Activated T-helper 17 cell treated with anti-CD3 and anti-CD28 coated beads, Interleukin-2, amount 50 U/mL, for 72 hours (primary cell): ENCODE measurements around the gene PAOX. TPM values are rescaled to one million over a fixed set of nuclear protein-coding genes. Genes with fewer than 3 reads are reported as not detected.
"Not testable (repeated sequence)": the region's sequence is repeated elsewhere in the genome, so short reads cannot be mapped to it uniquely, and the experiment has no call there.

Experiments used
- ATAC-seq: fragments of 150-1000 bp; cut with Tn5 transposase; replicated peaks from 2 replicates; pipeline ENCODE4 v1.10.0; 2021; ENCODE audit warnings: mild to moderate bottlenecking, moderate library complexity
- H3K27ac Mint-ChIP-seq: one replicate; pipeline ENCODE4 v1.8.0; 2022; ENCODE audit warnings: mixed read lengths
- H3K27me3 Mint-ChIP-seq: one replicate; pipeline ENCODE4 v1.8.0; 2022; ENCODE audit warnings: mixed read lengths
- H3K36me3 Mint-ChIP-seq: one replicate; pipeline ENCODE4 v1.8.0; 2022; ENCODE audit warnings: low read depth, mild to moderate bottlenecking, mixed read lengths
- H3K4me1 Mint-ChIP-seq: one replicate; pipeline ENCODE4 v1.8.0; 2022; ENCODE audit warnings: mixed read lengths
- H3K4me3 Mint-ChIP-seq: one replicate; pipeline ENCODE4 v1.8.0; 2022; ENCODE audit warnings: mild to moderate bottlenecking, mixed read lengths
- H3K9me3 Mint-ChIP-seq: one replicate; pipeline ENCODE4 v1.8.0; 2022; ENCODE audit warnings: mixed read lengths
- total RNA-seq, 2 donors: library from RNA; stranded (reverse); gene quantifications; one replicate each; pipeline ENCODE4 v1.2.3, GENCODE V29; 2022

Gene PAOX
- total RNA-seq, 2 donors from 2014 or later = 3.0 to 9.2 TPM

DNA sequence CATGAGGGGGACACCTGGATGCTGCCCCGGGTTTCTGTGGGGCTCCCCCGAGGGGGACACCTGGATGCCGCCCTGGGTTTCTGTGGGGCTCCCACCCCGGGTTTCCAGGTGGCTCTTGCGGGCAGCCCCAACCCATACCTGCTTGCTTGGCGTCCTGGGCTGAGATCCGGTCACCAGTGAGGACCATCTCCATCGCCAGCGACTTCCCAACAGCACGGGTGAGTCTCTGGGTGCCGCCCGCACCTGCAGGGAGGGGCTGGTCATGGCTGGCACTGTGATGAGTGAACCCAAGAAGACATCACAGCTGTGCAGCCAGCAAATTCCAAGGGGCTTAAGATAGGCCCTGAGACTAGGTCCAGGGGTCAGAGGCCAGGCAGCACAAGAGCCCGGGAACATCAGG is 12.3 kb upstream of the PAOX start:
- Mint-ChIP-seq H3K9me3 (no peaks in the 10 kb centered on the region), H3K27me3 (no peaks in the 10 kb centered on the region), H3K4me3 (no peak overlapping the region), H3K4me1 (peaks cover 4% of the 10 kb centered on the region), H3K36me3 (peaks cover 72% of the 10 kb centered on the region), H3K27ac (no peak overlapping the region)
- no peak for ATAC-seq

DNA sequence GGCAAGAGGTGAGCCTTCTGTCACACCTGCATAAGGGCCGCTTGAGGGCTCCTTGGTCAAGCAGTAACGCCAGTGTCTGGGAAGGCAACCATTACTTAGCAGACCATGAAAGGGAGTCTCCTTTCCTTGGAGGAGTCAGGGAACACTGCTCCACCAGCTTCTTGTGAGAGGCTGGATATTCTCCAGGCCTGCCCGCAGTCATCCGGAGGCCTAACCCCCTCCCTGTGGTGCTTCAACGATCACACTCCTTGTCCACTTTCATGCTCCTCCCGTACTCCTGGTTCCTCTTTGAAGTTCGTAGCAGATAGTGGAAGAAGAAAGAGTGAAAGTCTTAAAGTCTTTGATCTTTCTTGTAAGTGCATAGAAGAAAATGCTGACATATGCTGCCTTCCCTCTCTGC is 11.6 kb upstream of the PAOX start:
- H3K4me1 Mint-ChIP-seq, H3K9me3 Mint-ChIP-seq, H3K4me3 Mint-ChIP-seq, H3K27me3 Mint-ChIP-seq, ATAC-seq, H3K27ac Mint-ChIP-seq: not testable (repeated sequence)
- peaks cover 65% of the 10 kb centered on the region for H3K36me3 Mint-ChIP-seq

DNA sequence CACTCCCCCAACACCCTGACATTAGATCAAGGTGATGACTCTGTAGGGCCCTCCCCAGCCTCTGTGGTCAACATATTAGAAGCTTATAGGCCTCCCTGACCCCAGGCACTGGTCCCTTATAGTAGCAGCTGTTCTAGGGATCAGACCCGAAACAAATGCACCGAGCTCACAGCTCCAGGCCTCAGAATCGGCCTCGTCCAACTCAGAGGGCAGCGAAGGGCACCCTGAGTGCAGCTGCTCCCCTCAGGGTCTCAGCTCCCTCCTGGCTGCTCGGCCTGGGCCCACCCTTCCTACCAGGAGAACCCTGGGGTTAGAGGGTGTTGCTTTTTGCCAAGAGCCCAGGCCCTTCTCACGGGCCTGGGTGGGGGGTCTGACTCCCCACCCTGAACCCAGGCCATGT is 10.9 kb upstream of the PAOX start:
- no peak for ATAC-seq
- H3K4me3 Mint-ChIP-seq = no peak overlapping the region
- no peaks in the 10 kb centered on the region for H3K4me1 Mint-ChIP-seq
- no peaks in the 10 kb centered on the region for H3K9me3 Mint-ChIP-seq
- H3K27ac Mint-ChIP-seq = no peak overlapping the region
- H3K27me3 Mint-ChIP-seq = no peaks in the 10 kb centered on the region
- peaks cover 58% of the 10 kb centered on the region for H3K36me3 Mint-ChIP-seq

DNA sequence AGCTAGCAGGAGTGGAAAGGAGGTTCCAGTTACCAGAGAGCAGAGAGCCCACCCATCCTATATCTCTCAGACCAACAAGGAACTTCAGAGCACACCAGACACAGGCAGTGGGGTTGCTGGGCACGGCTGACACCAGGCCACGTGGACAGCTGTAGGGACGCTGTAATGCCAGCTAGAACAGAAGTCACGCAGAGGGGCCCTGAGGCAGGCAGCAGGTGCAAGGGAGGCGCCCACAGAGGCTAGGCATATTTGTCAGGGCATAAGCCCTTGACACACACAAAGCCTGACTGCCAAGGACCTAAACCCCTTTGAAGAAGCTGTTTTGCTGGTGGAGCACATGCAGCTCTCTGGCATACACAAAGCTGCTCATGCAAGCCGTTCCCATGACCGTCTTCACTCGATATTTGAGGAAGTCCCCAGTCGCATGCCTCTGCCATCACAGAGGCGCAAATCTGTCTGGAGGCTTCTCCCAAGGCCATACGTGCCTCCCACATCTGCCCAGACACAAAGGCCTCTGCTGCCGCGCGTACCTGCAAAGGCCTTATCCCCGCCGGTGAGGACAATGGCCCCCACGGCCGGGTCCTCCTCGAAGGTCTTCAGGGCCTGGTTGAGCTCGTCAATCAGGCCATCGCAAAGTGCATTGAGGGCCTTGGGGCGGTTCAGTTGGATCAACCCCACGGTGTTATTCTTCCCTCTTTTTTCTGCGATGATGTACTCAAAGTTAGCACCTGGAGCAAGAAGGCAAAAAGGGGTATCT is 8.9 kb upstream of the PAOX start:
- no peak for ATAC-seq
- H3K27ac Mint-ChIP-seq = no peak overlapping the region
- no peak overlapping the region for H3K4me3 Mint-ChIP-seq
- no peaks in the 10 kb centered on the region for H3K9me3 Mint-ChIP-seq
- peaks cover 42% of the 10 kb centered on the region for H3K36me3 Mint-ChIP-seq
- no peaks in the 10 kb centered on the region for H3K27me3 Mint-ChIP-seq
- H3K4me1 Mint-ChIP-seq = peaks cover 5% of the 10 kb centered on the region

DNA sequence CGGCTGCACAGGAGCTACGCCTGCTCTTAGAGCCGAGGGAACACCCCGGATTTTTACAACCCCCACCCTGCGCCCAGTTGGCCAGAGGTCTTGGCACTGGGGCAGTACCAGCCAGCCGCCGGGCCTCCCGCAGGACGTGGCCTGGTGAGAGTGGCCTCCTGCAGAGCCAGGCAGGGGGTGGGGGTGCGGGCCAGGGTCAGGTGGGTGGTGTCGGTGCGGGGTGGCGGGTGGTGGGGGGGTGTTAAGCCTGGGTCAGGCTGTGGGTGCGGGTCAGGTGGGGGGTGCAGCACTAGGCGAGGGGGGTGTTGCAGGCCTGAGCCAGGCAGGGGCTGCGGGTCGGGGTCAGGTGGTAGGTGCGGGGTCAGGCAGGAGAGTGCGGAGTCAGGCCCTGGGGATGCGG is 6.6 kb upstream of the PAOX start:
- H3K4me1 Mint-ChIP-seq = peaks cover 5% of the 10 kb centered on the region
- peak overlapping the region; percentile 87 for H3K4me3 Mint-ChIP-seq
- H3K27me3 Mint-ChIP-seq = no peaks in the 10 kb centered on the region
- H3K36me3 Mint-ChIP-seq = peaks cover 30% of the 10 kb centered on the region
- no peak overlapping the region for H3K27ac Mint-ChIP-seq
- ATAC-seq = no peak
- no peaks in the 10 kb centered on the region for H3K9me3 Mint-ChIP-seq

DNA sequence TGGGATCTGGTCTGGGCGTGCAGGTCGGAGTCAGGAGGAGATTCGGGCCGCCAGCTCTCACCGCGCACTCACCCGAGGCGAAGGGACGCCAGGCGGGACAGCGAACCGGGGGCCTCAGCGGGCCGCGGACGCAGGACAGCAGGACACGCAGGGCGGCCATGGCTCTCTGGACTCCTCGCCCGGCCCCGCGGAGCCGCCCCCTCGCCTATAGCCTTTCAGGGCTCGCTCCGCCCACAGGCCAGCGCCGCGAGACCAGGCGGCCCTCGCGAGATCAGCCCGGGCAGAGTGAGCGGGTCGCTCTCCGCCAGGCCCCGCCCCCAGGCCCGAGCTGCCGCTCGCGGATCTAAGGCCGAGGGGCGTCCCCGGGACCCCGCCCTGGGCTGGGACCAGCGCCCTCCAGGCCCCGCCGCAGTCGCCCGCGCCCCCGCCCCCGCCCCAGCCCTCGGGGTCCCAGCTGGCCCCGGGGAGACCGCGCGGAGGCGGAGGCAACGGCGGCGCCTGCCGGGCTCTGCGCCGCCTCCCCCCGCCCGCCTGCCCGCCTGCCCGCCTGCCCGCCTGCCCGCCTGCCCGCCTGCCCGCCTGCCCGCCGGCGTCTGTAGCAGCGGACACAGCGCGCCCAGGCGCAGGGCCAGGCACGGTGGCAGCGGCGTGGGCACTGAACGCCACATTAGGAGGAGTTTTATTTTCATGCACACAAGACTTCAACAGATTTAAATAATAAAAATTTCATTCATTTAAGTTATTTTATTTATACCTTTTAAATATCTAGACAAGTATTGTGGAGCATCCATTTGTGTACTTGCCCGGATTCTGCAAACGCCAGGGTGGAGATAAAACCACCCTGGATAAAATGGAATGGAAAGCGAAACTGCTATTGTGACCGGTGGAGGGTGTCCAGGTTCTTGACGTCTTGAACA is 5.6 kb upstream of the PAOX start, which contains the start of gene ECHS1:
ECHS1 (minus strand) TSS at position 181 of the 917 bp plus-strand sequence; CDS start at position 160, 21 bp downstream.
- ATAC-seq = peak; percentile 99
- Mint-ChIP-seq H3K4me1 (peaks cover 5% of the 10 kb centered on the region), H3K9me3 (no peaks in the 10 kb centered on the region), H3K4me3 (peak within 1 kb of the TSS; percentile 87), H3K27me3 (no peaks in the 10 kb centered on the region), H3K27ac (peak within 1 kb of the TSS; percentile 86), H3K36me3 (peaks cover 22% of the 10 kb centered on the region)

DNA sequence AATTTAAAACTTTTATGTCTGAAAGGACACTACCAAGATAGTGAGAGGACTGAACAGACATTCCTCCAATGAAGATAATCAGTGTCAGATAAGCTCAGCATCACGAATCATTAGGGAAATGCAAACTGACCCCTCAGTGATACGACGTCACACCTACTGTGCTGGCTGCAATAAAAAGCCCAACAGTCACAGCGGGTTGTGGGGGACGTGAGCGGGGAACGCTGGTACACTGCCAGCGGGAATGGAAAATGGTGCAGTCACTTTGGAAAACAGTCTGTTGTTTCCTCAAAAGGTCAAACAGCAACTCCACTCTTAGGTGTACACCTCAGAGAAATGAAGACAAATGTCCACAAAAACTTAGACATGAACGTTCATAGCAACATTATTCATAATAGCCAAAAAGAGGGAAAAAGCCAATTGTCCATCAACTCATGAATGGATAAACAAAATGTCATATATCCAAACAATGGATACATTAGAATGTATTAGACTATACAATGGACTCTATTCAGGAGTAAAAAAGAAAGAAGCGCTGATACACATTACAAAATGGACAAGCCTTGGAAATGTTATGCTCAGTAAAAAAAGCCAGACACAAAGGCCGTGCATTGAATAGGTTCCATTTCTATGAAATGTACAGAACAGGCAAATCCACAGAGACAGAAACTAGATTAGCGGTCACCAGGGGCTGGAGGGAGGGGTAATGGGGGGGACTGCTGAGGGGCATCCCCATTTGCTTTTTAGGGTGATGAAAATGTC is 3.5 kb upstream of the PAOX start:
- ATAC-seq = no peak
- H3K4me3 Mint-ChIP-seq = no peak overlapping the region
- H3K27me3 Mint-ChIP-seq = no peaks in the 10 kb centered on the region
- H3K36me3 Mint-ChIP-seq = peaks cover under 1% of the 10 kb centered on the region
- peaks cover 5% of the 10 kb centered on the region for H3K4me1 Mint-ChIP-seq
- no peak overlapping the region for H3K27ac Mint-ChIP-seq
- H3K9me3 Mint-ChIP-seq = no peaks in the 10 kb centered on the region

DNA sequence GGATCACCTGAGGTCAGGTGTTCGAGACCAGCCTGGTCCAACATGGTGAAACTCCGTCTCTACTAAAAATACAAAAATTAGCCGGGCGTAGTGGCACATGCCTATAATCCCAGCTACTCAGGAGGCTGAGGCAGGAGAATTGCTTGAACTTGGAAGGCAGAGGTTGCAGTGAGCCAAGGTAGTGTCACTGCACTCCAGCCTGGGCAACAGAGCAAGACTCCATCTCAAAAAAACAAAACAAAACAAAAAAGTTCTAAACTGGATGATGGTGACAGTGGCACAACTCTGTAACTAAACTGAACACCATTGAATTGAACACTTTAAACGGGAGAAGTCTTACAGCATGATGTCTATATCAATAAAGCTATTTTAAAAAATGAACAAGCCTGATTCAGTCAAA is 2.9 kb upstream of the PAOX start:
- H3K27me3 Mint-ChIP-seq, H3K36me3 Mint-ChIP-seq, H3K4me1 Mint-ChIP-seq, H3K27ac Mint-ChIP-seq, ATAC-seq, H3K9me3 Mint-ChIP-seq: not testable (repeated sequence)
- peak overlapping the region; percentile 52 for H3K4me3 Mint-ChIP-seq

DNA sequence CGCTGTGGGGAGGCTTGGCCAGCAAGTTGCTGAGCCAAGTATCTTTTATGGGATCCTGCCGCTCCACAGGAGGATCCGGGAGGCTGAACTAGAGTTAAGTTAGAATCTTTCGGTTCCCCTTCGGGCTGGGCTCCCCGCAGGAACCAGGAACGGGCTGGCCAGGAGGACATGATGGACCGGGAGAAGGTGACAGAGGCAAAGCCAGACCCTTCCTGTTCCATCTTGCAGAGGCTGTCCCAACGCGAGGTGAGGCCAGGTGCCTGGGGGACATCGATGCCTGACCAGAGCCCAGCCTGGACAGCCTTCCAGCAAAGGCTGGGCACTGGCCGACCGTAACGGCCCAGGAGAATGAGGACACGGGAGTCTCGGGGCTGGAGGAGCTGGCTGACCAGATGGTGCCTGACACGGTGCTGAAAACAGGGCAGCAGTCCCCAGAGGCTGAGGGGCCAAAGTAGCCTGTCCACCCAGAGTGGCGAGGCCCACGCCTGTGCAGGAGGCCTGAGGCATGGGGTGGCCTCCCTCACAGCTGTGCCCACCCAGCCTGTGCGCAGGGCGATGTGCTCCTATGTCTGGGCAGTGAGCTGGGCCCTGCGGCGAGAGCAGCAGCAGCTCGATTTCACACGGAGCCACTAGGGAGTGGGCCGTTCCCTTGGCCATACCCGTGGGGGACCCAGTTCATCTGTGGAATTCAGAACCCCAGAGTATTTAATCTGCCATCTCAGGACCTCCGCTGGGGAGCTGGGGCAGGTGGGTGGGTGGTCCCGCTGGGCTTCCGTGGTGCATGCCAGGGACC is 1.8 kb upstream of the PAOX start:
- no peaks in the 10 kb centered on the region for H3K36me3 Mint-ChIP-seq

DNA sequence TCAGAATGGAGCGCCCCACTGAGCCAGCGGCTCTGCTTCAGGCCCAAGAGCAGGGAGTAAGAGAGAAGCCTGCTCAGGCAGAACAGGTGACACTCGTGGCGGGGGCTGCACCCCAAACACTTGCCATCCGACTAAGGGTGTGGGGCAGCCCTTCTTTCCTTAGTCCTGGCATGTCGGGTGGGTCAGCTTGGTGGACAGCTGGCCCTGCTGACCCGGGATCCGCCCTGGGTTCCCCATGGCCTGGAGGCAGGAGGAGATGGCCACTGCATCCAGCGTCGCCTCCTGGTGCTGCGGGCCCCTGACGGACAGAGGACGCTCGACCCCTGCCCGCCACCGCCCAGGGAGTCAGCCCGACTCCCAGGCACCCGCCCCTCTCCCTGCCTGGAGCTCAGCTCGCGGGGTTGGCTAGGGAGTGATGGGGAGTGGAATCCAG is 1.2 kb upstream of the PAOX start:
- Mint-ChIP-seq H3K4me3 (peak overlapping the region; percentile 61), H3K36me3 (no peaks in the 10 kb centered on the region), H3K4me1 (peaks cover 5% of the 10 kb centered on the region), H3K9me3 (no peaks in the 10 kb centered on the region), H3K27ac (no peak overlapping the region), H3K27me3 (no peaks in the 10 kb centered on the region)
- ATAC-seq = no peak

More for the DNA sequence above, 1.8 kb upstream of the PAOX start:
- Mint-ChIP-seq H3K27me3 (no peaks in the 10 kb centered on the region), H3K4me3 (peak overlapping the region; percentile 52), H3K4me1 (peaks cover 5% of the 10 kb centered on the region), H3K27ac (no peak overlapping the region), H3K9me3 (no peaks in the 10 kb centered on the region)
- no peak for ATAC-seq

DNA sequence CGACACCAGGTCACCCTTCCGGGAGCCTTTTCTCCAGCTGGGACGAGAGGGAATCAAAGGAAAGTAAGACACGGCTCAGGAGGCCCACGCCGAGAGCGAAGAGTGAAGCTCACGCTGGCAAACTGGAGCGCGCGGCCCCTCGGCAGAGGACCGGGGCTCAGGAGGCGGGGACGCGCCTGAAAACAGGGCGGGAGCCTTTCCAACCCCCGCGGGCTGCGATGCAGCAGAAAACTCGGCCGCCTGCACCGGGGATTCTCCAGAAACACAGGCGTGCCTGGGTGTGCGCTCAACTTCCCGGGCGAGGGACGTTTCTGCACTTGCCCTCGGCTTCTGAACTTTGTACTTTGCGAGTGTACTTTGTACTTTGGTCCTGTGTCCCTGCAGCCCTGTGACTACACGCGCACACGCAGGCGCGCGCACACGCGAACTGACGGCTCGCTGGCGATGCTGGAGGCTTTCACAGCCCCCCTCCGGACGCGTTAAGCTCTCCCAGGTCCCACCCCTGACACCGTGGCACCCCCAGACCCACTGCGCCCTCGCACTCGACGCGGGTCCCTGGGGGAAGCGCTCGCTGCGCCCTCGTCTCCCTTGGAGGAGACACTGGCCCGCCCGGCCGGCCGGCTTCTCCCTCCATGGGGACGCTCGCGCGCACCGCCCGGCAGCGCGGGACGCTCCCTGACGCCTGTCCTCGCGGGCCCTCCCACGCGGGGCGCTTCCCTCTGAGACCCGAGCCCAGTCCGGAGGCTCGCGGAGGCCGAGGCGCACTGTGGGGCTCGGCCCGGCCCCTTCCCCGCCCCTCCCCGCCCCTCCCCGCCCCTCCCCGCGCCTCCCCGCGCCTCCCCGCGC is 588 bp upstream of the PAOX start:
- Mint-ChIP-seq H3K4me3 (peak overlapping the region; percentile 61), H3K36me3 (no peaks in the 10 kb centered on the region), H3K9me3 (no peaks in the 10 kb centered on the region), H3K4me1 (peaks cover 5% of the 10 kb centered on the region), H3K27me3 (no peaks in the 10 kb centered on the region), H3K27ac (no peak overlapping the region)
- ATAC-seq = peak; percentile 63

DNA sequence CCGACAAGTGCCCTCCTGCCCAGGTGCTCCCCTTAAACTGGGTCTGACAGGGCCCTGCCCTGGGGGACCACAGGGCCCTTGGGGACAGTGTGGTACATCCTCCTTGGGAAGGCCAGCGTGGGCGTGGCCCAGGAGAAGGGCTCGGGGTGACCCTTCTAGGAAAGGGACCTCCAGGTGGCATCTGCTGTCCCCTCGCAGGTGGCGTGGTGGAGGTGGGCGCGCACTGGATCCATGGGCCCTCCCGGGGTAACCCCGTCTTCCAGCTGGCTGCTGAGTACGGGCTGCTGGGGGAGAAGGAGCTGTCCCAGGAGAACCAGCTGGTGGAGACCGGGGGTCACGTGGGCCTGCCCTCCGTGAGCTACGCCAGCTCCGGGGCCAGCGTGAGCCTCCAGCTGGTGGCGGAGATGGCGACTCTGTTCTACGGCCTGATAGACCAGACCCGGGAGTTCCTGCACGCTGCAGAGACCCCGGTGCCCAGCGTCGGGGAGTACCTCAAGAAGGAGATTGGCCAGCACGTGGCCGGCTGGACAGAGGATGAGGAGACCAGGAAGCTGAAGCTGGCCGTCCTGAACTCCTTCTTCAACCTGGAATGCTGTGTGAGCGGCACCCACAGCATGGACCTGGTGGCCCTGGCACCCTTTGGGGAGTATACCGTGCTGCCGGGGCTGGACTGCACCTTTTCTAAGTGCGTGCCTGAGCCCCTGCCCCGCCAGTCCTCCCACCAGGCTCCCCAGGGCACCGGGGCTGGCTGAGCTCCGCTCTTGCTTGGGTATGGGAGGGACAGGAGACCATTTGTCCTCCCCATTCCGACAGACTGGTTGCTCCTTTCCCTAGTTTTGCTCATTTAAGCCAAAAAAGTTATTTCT is 972 bp downstream of the PAOX start:
- no peaks in the 10 kb centered on the region for H3K36me3 Mint-ChIP-seq
- no peak overlapping the region for H3K27ac Mint-ChIP-seq
- no peak for ATAC-seq
- no peaks in the 10 kb centered on the region for H3K27me3 Mint-ChIP-seq
- no peaks in the 10 kb centered on the region for H3K9me3 Mint-ChIP-seq
- peak overlapping the region; percentile 46 for H3K4me3 Mint-ChIP-seq
- H3K4me1 Mint-ChIP-seq = no peaks in the 10 kb centered on the region
